ENCODE data around the gene ARMCX4.
"Not testable (repeated sequence)": the region's sequence is repeated elsewhere in the genome, so short reads cannot be mapped to it uniquely, and the experiment has no call there.

ARMCX4 gene

DNA sequence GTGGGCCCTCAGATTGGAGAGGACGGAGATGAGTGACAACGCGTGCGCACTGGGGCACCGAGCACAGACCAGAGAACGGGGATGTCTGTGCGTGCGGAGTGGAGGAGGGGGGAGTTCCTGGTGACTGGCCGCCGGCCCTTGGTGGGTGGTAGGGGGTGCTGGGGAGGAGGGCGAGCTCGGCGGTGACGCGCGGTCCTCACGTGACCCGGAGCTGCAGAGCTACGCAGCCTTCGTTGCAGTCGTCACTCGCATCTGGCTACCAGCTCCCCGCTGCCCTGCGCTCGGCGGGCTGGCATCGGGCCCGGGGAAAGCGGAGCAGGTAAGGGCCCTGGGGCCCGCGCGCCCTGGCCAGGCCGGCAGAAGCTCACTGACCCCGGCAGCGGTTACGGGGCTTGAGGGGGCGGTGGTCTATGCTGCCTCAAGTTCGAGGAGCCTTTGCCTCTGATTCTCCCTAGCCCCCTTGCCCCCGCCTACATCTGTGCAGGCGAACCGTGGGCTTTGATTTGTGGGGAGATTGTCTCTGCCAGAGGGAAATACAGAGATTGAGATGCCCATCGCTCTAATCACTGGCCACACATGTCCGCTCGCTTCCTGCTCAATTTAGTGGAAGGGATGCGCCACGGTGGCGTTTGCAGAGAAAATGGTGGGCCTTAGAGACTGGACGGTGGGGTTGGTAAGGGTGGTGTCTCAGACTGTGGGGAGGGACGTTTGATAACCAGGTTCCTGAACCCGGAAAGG, at the start of gene ARMCX4:
Gene ARMCX4, plus strand, starts transcription at position 245 of the 738 bp plus-strand sequence. CDS start 3,134 bp downstream, outside the sequence.
- DNase-seq = peak; percentile 7

GRCh38 chrX:101442085-101442484, 43.2 kb upstream of the ARMCX4 start:
- DNase-seq = no peak

DNA sequence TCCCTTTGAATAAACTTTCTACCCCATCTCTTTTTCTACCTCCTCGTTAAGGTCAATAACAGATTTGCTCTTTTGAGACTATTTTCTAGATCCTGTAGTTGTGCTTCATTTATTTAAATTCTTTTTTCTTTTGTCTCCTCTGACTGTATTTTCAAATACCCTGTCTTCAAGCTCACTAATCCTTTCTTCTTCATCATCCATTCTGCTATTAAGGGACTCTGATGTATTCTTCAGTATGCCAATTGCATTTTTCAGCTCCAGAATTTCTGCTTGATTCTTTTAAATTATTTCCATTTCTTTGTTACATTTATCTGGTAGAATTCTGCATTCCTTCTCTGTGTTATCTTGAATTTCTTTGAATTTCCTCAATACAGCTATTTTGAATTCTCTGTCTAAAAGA, 36.0 kb upstream of the ARMCX4 start:
- no peak for DNase-seq

DNA sequence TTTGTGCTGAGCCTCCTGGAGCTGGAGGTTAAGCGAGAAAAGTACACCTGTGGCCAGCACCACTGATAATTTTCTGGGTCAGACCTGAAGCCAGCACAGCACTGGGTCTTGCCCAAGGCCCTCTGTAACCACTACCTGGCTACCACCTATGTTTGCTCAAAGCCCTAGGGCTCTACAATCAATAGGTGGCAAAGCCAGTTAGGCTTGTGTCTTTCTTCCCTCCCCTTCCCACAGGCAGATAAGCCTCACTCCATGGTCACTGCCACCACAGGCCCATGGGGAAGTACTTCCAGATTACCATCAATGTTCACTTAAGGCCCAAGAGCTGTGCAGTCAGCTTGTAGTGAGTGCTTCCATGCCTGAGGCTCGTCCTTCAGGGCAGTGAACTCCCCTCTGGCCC, 35.2 kb upstream of the ARMCX4 start:
- no peak for DNase-seq

- no peak for DNase-seq
These were observed 34.3 kb upstream of the ARMCX4 start for GRCh38 chrX:101450961-101451360.

DNA sequence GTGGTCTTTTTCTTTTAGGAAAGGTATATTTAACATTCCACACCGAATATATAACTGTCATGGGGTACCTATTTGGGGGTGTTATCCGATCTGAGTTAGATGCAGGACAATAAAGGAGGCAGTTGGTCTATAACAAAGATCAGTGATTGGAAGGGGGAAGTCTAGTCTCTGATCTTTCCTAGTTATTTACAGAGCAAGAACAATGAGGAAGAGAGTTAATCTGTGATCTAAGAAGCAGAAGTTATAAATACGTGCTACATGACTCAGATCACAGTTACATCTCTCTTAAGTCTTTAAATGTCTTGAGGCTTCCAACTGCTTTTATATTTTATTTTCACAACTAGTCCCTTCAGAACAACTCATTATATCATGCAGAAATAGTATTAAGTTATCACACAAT, 33.2 kb upstream of the ARMCX4 start:
- DNase-seq = no peak

- no peak for DNase-seq
These were observed 24.6 kb upstream of the ARMCX4 start for GRCh38 chrX:101460669-101461068.

- peak; percentile 45 for DNase-seq
These were observed 22.4 kb upstream of the ARMCX4 start for GRCh38 chrX:101462892-101463291.

DNA sequence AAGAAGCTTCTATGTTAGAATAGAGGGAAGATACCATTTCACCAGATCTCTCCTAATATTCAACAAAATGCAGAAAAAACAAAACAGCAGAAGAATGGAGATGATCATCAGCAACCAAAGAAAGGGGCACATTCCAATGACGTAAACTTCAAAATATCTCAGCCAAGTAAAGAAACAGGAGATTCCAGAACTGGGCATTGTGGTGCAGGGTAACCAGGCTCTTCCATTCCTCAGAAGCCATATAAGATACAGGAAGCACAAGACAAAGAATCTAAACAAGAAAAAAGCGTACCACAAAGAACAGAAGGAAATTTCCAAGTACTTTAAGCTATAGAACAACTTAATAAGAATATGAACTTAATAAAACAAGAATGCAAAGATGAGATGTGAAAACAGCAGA, 6.9 kb upstream of the ARMCX4 start:
- no peak for DNase-seq

- no peak for DNase-seq
These were observed 3.0 kb upstream of the ARMCX4 start for GRCh38 chrX:101482296-101482695.

DNA sequence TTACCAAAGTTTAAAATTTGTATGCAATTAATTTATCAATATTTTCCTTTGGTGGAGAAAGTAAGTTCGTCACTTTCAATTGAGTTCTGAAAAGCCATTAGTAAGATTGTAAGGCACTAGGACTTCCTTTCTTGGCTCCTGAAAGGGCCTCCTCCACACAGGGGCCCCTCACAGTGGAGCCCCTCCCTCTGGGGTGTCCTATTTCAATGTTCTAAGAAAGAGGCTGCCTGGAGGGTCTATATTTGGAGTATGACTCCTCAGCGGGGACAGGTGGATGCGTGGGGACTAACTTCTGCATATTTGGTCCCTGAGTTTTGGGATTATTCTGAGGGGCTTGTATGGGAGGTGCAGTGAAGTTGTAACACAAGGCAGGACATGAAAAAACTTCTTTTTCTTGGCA, 1.6 kb upstream of the ARMCX4 start:
- DNase-seq = no peak

DNA sequence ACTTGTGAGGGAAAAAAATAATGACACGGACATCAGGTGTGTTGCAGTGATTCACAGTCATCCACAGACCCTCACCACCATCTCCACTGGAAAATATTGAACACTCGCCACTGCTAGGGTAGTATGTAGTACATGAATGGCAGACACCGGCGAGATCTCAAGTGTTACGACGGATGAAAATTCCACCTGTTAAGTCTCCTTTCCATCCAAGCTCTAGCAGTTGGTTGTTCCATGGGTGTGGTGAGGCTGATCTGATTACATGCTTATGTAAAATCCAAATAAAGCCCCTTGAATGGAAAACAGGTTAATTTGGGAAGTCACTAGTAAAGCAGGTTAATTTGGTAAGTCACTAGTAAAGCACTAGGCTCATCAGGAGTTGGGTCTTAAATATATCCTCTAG, 1.1 kb upstream of the ARMCX4 start:
- no peak for DNase-seq

DNA sequence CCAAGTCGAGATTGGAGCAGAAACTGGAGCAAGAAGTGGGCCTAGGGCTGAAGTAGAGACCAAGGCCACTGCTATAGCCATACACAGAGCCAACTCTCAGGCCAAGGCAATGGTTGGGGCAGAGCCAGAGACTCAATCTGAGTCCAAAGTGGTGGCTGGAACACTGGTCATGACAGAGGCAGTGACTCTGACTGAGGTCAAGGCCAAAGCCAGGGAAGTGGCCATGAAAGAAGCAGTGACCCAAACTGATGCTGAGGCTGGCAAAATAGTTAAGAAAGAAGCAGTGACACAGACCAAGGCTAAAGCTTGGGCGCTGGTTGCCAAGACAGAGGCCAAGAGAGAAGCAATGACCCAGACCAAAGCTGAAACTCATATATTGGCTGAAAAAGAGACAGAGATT, 3.5 kb downstream of the ARMCX4 start:
- no peak for DNase-seq

GRCh38 chrX:101491943-101492342, 6.7 kb downstream of the ARMCX4 start:
- DNase-seq = no peak

- DNase-seq = no peak
These were observed 8.0 kb downstream of the ARMCX4 start for GRCh38 chrX:101493225-101493624.

- not testable (repeated sequence) for DNase-seq
These were observed 17.7 kb downstream of the ARMCX4 start for GRCh38 chrX:101502929-101503328.

DNA sequence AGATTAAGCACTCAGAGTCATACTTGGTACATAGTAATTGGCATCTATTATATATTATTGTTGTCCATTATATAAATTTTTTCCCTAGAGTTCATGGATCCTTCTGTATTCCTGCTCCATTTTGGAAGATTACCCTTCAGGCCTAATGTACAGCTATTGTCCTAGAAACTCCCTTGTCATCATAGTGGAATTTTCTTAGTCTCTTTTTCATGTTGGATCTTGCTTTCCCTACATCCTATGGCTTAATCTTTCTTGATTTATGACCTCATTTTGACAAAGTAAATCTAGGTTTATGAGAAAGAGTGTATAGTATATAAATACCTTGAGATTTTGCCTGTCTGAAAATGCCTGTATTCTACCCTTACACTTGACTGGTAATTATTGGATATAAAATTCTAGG, 22.1 kb downstream of the ARMCX4 start:
- no peak for DNase-seq

DNA sequence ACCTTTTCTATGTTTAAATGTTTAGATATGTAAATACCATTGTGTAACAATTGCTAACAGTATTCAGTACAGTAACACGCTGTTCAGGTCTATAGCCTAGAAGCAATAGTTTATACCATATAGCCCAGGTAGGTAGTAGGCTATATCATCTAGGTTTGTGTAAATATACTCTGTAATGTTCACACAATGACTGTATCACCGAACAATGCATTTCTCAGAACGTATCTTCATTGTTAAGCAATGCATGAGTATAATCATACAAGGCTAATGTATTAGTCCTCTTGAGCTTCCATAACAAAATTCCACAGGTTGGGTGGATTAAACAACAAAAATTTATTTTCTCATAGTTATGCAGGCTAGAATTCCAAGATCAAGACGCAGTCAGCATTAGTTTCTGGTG, 22.7 kb downstream of the ARMCX4 start:
- DNase-seq = no peak

GRCh38 chrX:101530944-101531343, 45.7 kb downstream of the ARMCX4 start:
- DNase-seq = no peak
